Activated CD4-positive, alpha-beta T cell treated with anti-CD3 and anti-CD28 coated beads, Interleukin-2, amount 10 ng/mL, durations not matched to agents 24 days and 14 days (primary cell): ENCODE measurements around the gene THUMPD2. TPM values are rescaled to one million over a fixed set of nuclear protein-coding genes. Genes with fewer than 3 reads are reported as not detected.
"Not testable (repeated sequence)": the region's sequence is repeated elsewhere in the genome, so short reads cannot be mapped to it uniquely, and the experiment has no call there.

Experiments used
- DNase-seq: peaks from one replicate; pipeline ENCODE4 v3.0.0; 2022
- H3K27ac Mint-ChIP-seq: one replicate; pipeline ENCODE4 v1.8.0; 2022; ENCODE audit warnings: mild to moderate bottlenecking, mixed read lengths
- H3K27me3 Mint-ChIP-seq: one replicate; pipeline ENCODE4 v1.8.0; 2022; ENCODE audit warnings: mixed read lengths
- H3K36me3 Mint-ChIP-seq: one replicate; pipeline ENCODE4 v1.8.0; 2022; ENCODE audit warnings: low read depth, mild to moderate bottlenecking, mixed read lengths
- H3K4me1 Mint-ChIP-seq: one replicate; pipeline ENCODE4 v1.8.0; 2021; ENCODE audit warnings: mixed read lengths
- H3K4me3 Mint-ChIP-seq: one replicate; pipeline ENCODE4 v1.8.0; 2022; ENCODE audit warnings: mild to moderate bottlenecking, moderate library complexity, mixed read lengths
- H3K9me3 Mint-ChIP-seq: one replicate; pipeline ENCODE4 v1.8.0; 2021; ENCODE audit warnings: mixed read lengths
- intact Hi-C: fragments of 100-400 bp; cut with micrococcal nuclease; formaldehyde crosslinking; loops from one replicate; pipeline ENCODE4 v1.15.1; 2023
- total RNA-seq: library from RNA; stranded (reverse); gene quantifications from 2 replicates; pipeline ENCODE4 v1.2.3, GENCODE V29; 2022

Gene THUMPD2, protein sequence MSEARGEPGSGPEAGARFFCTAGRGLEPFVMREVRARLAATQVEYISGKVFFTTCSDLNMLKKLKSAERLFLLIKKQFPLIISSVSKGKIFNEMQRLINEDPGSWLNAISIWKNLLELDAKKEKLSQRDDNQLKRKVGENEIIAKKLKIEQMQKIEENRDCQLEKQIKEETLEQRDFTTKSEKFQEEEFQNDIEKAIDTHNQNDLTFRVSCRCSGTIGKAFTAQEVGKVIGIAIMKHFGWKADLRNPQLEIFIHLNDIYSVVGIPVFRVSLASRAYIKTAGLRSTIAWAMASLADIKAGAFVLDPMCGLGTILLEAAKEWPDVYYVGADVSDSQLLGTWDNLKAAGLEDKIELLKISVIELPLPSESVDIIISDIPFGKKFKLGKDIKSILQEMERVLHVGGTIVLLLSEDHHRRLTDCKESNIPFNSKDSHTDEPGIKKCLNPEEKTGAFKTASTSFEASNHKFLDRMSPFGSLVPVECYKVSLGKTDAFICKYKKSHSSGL
- 19.2 and 20.5 TPM in 2 replicates for total RNA-seq

DNA sequence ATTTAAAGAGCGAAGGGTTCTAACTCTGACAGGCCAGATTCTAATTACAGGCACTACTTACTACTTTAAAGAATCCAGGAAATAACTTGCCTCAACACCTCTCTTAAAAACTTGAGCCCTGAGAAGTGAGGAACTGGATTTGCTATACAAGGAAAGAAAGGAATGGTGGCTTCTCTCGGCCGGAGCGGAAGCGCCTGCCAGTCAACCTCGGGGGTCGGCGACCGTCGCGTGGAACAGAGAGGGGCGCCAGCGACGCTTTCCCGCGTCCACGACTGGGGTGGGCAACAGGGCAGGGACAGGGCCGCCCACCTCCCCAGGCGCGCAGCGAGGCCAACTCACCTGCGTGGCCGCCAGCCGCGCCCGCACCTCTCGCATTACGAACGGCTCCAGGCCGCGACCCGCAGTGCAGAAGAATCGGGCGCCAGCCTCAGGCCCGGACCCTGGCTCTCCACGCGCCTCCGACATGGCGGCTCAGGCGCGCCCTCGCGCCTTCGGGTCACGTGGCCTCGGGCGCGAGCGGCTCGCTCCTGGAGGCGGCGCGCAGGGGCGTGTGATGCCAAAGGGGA lies at the start of gene THUMPD2:
Gene THUMPD2, minus strand, starts transcription at position 484 of the 566 bp plus-strand sequence. Its CDS starts 19 bp downstream, at position 465.
- Mint-ChIP-seq H3K4me3 (peak within 1 kb of the TSS; percentile 93), H3K36me3 (peaks cover 25% of the 10 kb centered on the region), H3K27ac (peak within 1 kb of the TSS; percentile 92), H3K9me3 (no peaks in the 10 kb centered on the region), H3K4me1 (peaks cover 39% of the 10 kb centered on the region), H3K27me3 (no peaks in the 10 kb centered on the region)
- intact Hi-C loops, result loop anchor here (2.0 to 5.0 kb wide), 2 partner anchors 342 to 402 kb away; partner anchors contain the start of gene MAP4K3
- peak; percentile 91 for DNase-seq

DNA sequence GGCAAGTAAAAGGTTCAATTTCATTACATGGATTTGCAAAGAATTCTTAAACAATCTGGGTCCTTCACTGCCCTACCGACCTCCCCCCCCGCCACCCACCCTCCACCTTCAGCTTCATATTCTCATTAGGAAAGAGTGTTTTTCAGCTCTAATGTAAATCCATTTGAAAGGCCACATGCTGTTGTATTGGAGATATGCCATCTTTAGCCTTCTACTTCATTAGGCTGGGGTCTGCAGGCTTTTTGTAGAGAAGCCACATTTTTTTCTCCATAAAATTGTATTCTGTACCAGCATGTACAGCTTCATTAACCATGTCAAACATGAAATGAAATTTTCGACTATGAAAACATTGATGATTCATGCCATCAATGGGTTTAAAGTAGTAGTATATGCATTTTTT lies 42.8 kb upstream of the THUMPD2 start:
- Mint-ChIP-seq H3K36me3 (no peaks in the 10 kb centered on the region), H3K4me1 (no peaks in the 10 kb centered on the region), H3K27me3 (peaks cover 4% of the 10 kb centered on the region), H3K27ac (no peak overlapping the region), H3K9me3 (no peaks in the 10 kb centered on the region), H3K4me3 (no peak overlapping the region)
- intact Hi-C loops, result no loop called here
- no peak for DNase-seq

DNA sequence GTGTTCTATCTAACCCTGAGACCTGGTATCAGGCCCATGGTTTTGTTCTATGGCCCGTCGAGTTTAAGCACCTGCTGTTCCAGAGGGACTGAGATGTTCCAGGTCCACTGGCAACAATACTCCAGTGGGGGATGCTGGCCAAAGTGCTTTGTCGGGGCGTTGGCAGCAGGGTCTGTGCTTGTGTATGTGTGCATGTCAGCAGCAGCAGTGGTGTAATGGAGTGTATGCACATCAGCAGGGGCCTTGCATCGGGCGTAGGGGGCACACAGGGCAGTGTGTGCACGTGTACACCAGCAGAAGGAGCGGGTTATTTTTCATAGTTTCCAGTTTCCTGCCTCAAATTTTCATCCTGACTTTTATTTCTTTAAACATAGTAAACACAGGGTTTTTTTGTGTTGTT lies 37.8 kb upstream of the THUMPD2 start:
- Mint-ChIP-seq H3K9me3 (peaks cover 9% of the 10 kb centered on the region), H3K4me3 (no peak overlapping the region), H3K27ac (no peak overlapping the region), H3K27me3 (no peaks in the 10 kb centered on the region), H3K4me1 (no peaks in the 10 kb centered on the region), H3K36me3 (no peaks in the 10 kb centered on the region)
- intact Hi-C loops, result no loop called here
- no peak for DNase-seq

DNA sequence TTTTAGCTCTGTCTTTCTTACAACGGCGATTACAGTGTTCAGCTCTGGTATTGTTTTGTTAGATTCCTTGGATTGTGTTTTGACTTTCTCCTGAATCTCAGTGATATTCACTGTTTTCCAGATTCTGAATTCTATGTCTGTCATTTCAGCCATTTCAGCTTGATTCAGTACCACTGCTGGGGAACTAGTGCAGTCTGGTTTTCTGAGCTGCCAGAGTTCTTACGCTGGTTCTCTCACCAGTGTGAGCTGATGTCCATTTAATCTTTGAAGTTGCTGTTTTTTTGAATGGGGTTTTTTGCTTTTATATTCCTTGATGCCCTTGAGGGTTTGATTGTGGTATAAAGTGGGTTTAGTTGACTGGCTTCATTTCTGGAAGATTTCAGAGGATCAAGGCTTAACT lies 37.4 kb upstream of the THUMPD2 start:
- Mint-ChIP-seq H3K27ac (no peak overlapping the region), H3K4me3 (no peak overlapping the region), H3K27me3 (no peaks in the 10 kb centered on the region), H3K4me1 (no peaks in the 10 kb centered on the region), H3K36me3 (no peaks in the 10 kb centered on the region), H3K9me3 (peaks cover 9% of the 10 kb centered on the region)
- no peak for DNase-seq
- intact Hi-C loops, result no loop called here

DNA sequence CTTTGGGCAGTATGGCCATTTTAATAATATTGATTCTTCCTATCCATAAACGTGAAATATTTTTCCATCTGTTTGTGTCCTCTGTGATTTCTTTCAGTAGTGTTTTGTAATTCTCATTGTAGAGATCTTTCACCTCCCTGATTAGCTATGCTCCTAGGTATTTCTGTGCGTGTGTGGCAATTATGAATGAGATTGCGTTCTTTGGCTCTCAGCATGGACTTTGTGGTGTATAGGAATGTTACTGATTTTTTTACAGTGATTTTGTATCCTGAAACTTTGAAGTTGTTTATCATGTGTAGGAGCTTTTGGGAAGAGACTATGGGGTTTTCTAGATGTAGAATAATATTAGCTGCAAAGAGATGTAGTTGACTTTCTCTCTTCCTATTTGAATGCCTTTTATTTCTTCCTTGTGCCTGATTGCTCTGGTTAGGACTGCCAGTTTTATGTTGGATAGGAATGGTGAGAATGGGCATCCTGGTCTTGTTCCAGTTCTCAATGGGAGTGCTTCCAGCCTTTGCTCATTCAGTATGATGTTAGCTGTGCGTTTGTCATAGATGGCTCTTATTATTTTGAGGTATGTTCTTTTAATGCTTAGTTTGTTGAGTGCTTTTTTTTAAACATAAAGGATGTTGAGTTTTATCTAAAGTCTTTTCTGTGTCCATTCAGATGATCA lies 27.0 kb upstream of the THUMPD2 start:
- Mint-ChIP-seq H3K27ac (no peak overlapping the region), H3K4me3 (no peak overlapping the region), H3K4me1 (no peaks in the 10 kb centered on the region), H3K36me3 (no peaks in the 10 kb centered on the region), H3K9me3 (peaks cover 50% of the 10 kb centered on the region), H3K27me3 (no peaks in the 10 kb centered on the region)
- DNase-seq, result no peak
- intact Hi-C loops, result no loop called here

DNA sequence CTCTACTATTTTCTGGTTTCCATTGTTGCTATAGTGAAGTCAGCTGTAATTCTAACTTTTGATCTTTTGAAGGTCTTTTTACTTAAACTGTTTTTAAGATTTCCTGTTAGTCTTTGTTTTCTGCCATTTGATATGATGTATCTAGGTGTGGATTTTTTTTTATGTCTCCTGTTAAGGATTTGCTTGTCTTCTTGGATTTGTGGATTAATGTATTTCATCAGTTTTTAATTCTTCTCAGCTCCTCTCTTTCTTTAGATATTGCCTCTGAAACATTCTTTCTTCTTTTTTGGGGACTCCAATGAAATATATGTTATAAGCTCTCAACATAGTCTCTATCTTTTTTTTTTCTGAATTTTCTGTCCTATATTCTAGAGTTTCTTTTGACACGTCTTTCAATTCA lies 24.8 kb upstream of the THUMPD2 start:
- intact Hi-C loops, result no loop called here
- Mint-ChIP-seq H3K27ac (no peak overlapping the region), H3K9me3 (peaks cover 36% of the 10 kb centered on the region), H3K36me3 (no peaks in the 10 kb centered on the region), H3K27me3 (peaks cover 2% of the 10 kb centered on the region), H3K4me3 (no peak overlapping the region), H3K4me1 (no peaks in the 10 kb centered on the region)
- DNase-seq, result no peak

DNA sequence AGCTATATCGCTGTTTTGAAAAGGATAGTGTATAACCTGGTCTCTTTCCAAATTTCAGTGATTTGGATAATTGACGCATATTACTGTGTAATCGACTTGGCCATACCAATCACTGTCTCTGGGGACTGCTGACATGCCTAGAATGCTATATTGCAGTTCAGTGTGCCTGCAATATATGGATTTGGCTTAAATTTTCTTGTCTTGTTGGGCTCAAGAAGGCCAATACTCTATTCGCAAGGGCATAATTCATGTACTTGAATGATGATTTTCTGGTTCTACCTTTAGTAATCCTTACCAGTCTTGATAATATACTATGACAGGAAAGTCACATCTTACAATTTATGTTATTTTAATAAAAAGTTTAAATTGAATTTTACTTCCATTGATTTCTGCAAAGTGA lies 21.7 kb upstream of the THUMPD2 start:
- H3K9me3 Mint-ChIP-seq, result peaks cover 14% of the 10 kb centered on the region
- H3K27me3 Mint-ChIP-seq, result peaks cover 2% of the 10 kb centered on the region
- no peak overlapping the region for H3K4me3 Mint-ChIP-seq
- intact Hi-C loops, result no loop called here
- DNase-seq, result no peak
- no peaks in the 10 kb centered on the region for H3K4me1 Mint-ChIP-seq
- no peaks in the 10 kb centered on the region for H3K36me3 Mint-ChIP-seq
- H3K27ac Mint-ChIP-seq, result no peak overlapping the region

DNA sequence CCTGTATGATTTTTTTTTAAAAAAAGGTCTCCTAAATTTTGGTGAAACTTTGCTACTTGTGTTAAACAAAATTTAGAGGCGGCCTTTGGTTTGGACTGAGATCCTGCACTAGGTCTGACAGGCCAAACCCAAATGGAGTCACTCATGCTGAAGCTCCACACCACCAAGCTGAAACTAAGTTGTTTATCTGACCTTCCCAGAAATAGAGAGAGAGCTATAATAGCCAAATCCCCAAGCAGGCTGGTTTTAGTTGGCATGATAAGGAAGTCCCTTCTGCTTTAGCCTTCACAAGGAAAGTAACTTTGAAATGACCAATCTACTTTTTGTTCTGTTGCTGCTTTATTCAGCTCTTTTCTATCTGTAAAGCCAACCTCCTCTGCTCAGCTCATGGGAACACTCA lies 17.1 kb upstream of the THUMPD2 start:
- Mint-ChIP-seq H3K4me3 (no peak overlapping the region), H3K27ac (no peak overlapping the region), H3K27me3 (peaks cover 2% of the 10 kb centered on the region), H3K4me1 (no peaks in the 10 kb centered on the region), H3K9me3 (peaks cover 10% of the 10 kb centered on the region), H3K36me3 (no peaks in the 10 kb centered on the region)
- no peak for DNase-seq
- intact Hi-C loops, result no loop called here

DNA sequence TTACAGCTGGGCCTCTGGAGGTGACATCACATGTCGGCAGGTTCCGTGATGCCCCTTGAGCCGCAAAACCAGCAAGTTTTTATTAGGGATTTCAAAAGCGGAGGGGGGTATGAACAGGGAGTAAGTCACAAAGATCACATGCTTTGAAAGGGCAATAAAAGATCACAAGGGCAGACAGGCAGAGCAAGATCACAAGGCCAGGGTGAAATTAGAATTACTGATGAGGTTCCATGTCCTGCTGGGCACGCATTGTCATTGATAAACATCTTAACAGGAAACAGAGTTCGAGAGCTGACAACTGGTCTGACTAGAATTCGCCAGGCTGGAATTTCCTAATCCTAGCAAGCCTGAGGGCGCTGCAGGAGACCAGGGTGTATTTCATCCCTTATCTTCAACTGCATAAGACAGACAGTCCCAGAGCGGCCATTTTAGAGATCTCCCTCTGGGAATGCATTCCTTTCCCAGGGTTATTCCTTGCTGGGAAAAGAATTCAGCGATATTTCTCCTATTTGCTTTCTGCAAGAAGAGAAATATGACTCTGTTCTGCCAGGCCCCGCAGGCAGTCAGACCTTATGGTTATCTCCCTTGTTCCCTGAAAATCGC lies 11.3 kb upstream of the THUMPD2 start:
- H3K27ac Mint-ChIP-seq, H3K4me1 Mint-ChIP-seq, DNase-seq, H3K27me3 Mint-ChIP-seq, H3K36me3 Mint-ChIP-seq, intact Hi-C loops, H3K4me3 Mint-ChIP-seq: not testable (repeated sequence)
- H3K9me3 Mint-ChIP-seq, result peaks cover 21% of the 10 kb centered on the region

DNA sequence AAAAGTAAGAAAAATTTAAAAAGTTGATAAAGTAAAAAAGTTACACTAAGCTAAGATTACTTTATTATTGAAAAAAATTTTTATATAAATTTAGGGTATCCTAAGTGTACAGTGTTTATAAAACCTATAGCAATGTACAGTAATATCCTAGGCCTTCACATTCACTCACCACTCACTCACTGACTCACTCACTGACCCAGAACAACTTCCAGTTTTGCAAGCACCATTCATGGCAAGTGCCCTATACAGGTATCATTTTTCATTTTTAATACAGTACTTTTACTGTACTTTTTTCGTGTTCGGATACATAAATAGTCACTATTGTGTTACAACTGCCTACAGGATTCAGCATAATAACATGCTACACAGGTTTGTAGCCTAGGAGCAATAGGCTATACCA lies 8.9 kb upstream of the THUMPD2 start:
- H3K27ac Mint-ChIP-seq, result no peak overlapping the region
- H3K9me3 Mint-ChIP-seq, result peaks cover 21% of the 10 kb centered on the region
- no peak for DNase-seq
- peaks cover 2% of the 10 kb centered on the region for H3K4me1 Mint-ChIP-seq
- intact Hi-C loops, result no loop called here
- no peak overlapping the region for H3K4me3 Mint-ChIP-seq
- no peaks in the 10 kb centered on the region for H3K36me3 Mint-ChIP-seq
- H3K27me3 Mint-ChIP-seq, result peaks cover 6% of the 10 kb centered on the region

DNA sequence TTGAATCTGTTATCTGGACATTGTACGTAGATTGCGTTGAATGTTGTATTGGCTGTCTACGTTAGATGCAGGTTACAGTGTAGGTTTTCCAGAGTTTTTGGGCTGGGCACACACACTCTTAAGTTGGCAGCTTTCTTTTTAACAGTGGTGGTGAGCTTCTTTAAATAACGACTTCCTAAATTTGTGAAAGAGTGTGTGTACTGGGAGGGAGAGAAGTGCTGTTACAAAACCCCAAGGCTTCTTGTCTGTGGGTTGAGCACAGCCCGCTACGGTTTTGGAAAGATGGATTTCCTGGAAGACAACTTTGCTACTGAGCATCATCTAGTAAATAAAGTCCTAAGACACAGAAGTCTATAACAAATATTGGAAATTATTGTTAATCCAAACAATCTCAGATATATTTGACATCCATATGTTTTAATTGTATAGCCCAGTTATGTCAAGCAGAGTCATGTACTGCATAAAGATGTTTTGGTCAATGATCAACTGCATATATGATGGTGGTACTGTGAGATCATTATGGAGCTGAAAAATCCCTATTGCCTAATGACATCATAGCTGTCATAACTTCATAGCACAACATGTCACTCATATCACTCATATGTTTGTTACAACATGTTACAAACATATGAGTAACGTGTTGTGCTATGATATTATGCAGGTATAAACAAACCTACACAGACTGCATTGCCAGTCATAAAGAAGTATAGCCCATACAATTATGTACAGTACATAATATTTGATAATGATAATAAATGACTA lies 7.9 kb upstream of the THUMPD2 start:
- Mint-ChIP-seq H3K27ac (no peak overlapping the region), H3K4me3 (no peak overlapping the region), H3K4me1 (peaks cover 2% of the 10 kb centered on the region), H3K27me3 (peaks cover 6% of the 10 kb centered on the region), H3K9me3 (peaks cover 19% of the 10 kb centered on the region), H3K36me3 (no peaks in the 10 kb centered on the region)
- intact Hi-C loops, result no loop called here
- no peak for DNase-seq

DNA sequence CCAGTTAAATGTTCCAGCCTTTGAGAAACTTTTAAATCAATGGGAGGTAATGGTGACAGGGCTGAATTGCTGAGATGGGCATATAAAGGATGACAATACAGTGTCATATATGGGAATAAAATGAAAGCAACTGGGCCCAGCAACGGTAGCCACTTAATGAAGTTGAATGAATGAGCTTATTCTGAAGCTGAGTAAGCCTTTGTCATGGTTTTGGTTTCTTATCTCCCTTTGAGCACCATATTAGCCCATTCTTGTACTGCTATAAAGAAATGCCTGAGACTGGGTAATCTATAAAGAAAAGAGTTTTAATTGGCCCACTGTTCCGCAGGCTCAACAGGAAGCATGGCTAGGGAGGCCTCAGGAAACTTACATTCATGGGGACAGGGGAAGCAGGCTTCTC lies 3.5 kb upstream of the THUMPD2 start:
- Mint-ChIP-seq H3K9me3 (no peaks in the 10 kb centered on the region), H3K27ac (no peak overlapping the region), H3K36me3 (peaks cover 7% of the 10 kb centered on the region), H3K4me1 (peaks cover 29% of the 10 kb centered on the region), H3K27me3 (peaks cover 6% of the 10 kb centered on the region), H3K4me3 (no peak overlapping the region)
- intact Hi-C loops, result no loop called here
- no peak for DNase-seq

DNA sequence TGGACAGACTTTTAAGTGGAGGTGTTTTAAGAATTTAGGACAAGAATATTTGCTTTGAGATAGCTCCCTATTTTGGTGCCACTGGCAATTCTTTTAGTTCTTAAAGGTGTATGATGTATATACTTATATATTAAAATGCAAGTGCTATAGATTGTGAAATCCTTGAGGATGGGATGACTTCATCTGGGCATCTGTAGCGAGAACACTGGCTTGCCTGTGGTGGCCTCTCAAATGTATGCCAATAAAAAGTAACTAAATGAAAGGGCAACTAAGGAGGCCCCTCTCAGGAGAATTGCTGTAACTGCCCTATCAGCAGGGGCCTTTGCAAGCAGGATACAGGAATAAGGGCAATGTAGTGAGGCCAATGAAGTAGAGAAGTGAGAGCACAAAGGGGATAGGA lies 2.6 kb upstream of the THUMPD2 start:
- intact Hi-C loops, result no loop called here
- Mint-ChIP-seq H3K4me3 (no peak overlapping the region), H3K4me1 (peaks cover 35% of the 10 kb centered on the region), H3K27ac (no peak overlapping the region), H3K9me3 (no peaks in the 10 kb centered on the region), H3K27me3 (peaks cover 5% of the 10 kb centered on the region), H3K36me3 (peaks cover 12% of the 10 kb centered on the region)
- DNase-seq, result no peak
